H1 (cell line): ENCODE measurements around the gene EPHA2. TPM values are rescaled to one million over a fixed set of nuclear protein-coding genes. Genes with fewer than 3 reads are reported as not detected.

Experiments used
- CTCF ChIA-PET: fragments of 300-600 bp; sonication (Branson Sonifier 250); formaldehyde crosslinking; loops from one replicate; lab custom pipeline; 2021; ENCODE audit not compliant: partially characterized antibody; lab: Charles Lee
- POLR2A ChIA-PET: fragments of 300-600 bp; sonication (Branson Sonifier 250); formaldehyde crosslinking; loops from one replicate; lab custom pipeline; 2021; ENCODE audit warnings: inconsistent platforms; ENCODE audit not compliant: partially characterized antibody; lab: Charles Lee
- DNase-seq, 2 experiments: peaks; one replicate each; pipeline versions ENCODE4 v3.0.0 to v3.0.0-alpha.2; 2010 to 2022; ENCODE audit warnings: low spot score in 2 of 2, low read depth in 1 of 2, mixed read lengths in 1 of 2
- FAIRE-seq: peaks from 2 replicates; lab custom pipeline; 2011; peaks lifted over from hg19 to GRCh38; lab: Jason Lieb, UNC
- H2AFZ ChIP-seq: 2 replicates; pipeline ENCODE4 v1.8.1; 2012; ENCODE audit warnings: low read length, inconsistent platforms
- H2AK5ac ChIP-seq: 2 replicates; pipeline ENCODE4 v1.6.1; 2013; ENCODE audit warnings: low read depth, low read length
- H2BK120ac ChIP-seq: replicated peaks from 2 replicates; pipeline ENCODE3; 2013; ENCODE audit warnings: low read depth, low read length, inconsistent platforms
- H2BK12ac ChIP-seq: 2 replicates; pipeline ENCODE4 v1.6.1; 2013; ENCODE audit warnings: low read depth, low read length
- H2BK15ac ChIP-seq: 2 replicates; pipeline ENCODE4 v1.6.1; 2013; ENCODE audit warnings: low read length
- H2BK20ac ChIP-seq: 2 replicates; pipeline ENCODE4 v1.6.1; 2013; ENCODE audit warnings: low read length
- H2BK5ac ChIP-seq: 2 replicates; pipeline ENCODE4 v1.6.1; 2013; ENCODE audit warnings: low read depth, low read length
- H3K14ac ChIP-seq: 2 replicates; pipeline ENCODE4 v1.6.1; 2013; ENCODE audit warnings: inconsistent platforms; ENCODE audit not compliant: insufficient read length
- H3K18ac ChIP-seq: 2 replicates; pipeline ENCODE4 v1.6.1; 2013; ENCODE audit warnings: low read length; ENCODE audit errors: extremely low read depth
- H3K23ac ChIP-seq: 2 replicates; pipeline ENCODE4 v1.6.1; 2013; ENCODE audit warnings: inconsistent platforms; ENCODE audit not compliant: insufficient read length
- H3K23me2 ChIP-seq: 2 replicates; pipeline ENCODE4 v1.6.1; 2013; ENCODE audit warnings: low read depth, low read length
- H3K27ac ChIP-seq: 2 replicates; pipeline ENCODE4 v1.6.1; 2011; ENCODE audit warnings: low read depth, low read length, inconsistent platforms
- H3K27me3 ChIP-seq, 4 experiments: replicated peaks in 1 of 4; 1 replicate in 1 of 4; 2 replicates in 3 of 4; pipeline versions ENCODE4 v1.6.1 to v1.8.1; 2011 to 2013; ENCODE audit warnings: low read length in 3 of 4, mild to moderate bottlenecking in 3 of 4, inconsistent platforms in 2 of 4, mixed read lengths in 2 of 4, moderate library complexity in 1 of 4; ENCODE audit not compliant: control insufficient read depth in 3 of 4, insufficient read depth in 3 of 4; ENCODE audit errors: extremely low read depth in 1 of 4
- H3K36me3 ChIP-seq, 4 experiments: 2 replicates each; pipeline versions ENCODE4 v1.6.1 to v1.8.1; 2011 to 2013; ENCODE audit warnings: mild to moderate bottlenecking in 4 of 4, low read length in 3 of 4, moderate library complexity in 2 of 4, control low read depth in 1 of 4, inconsistent platforms in 1 of 4; ENCODE audit not compliant: insufficient read depth in 4 of 4, control insufficient read depth in 2 of 4
- H3K4ac ChIP-seq: replicated peaks from 2 replicates; pipeline ENCODE3; 2013; ENCODE audit warnings: low read length, low read depth, mixed read lengths, inconsistent platforms; ENCODE audit not compliant: insufficient read length
- H3K4me1 ChIP-seq, 4 experiments: replicated peaks in 1 of 4; 1 replicate in 1 of 4; 2 replicates in 3 of 4; pipeline versions ENCODE4 v1.6.1 to v1.8.1; 2011 to 2013; ENCODE audit warnings: low read length in 3 of 4, inconsistent platforms in 2 of 4, mixed read lengths in 1 of 4; ENCODE audit not compliant: insufficient read depth in 4 of 4, control insufficient read depth in 3 of 4
- H3K4me2 ChIP-seq, 2 experiments: 2 replicates each; pipeline versions ENCODE4 v1.6.1 to v1.8.1; 2011 to 2013; ENCODE audit warnings: low read depth in 2 of 2, low read length in 2 of 2, control low read depth in 1 of 2, inconsistent platforms in 1 of 2, mild to moderate bottlenecking in 1 of 2; ENCODE audit not compliant: insufficient read depth in 1 of 2
- H3K4me3 ChIP-seq, 4 experiments: fragments of 200-600, 300-600 bp in 1 of 4; sonication (generic), shearing (Covaris generic), sonication (Bioruptor Twin) in 1 of 4; 2 replicates each; pipeline versions ENCODE4 v1.5.1 to v1.8.1; 2011 to 2016; ENCODE audit warnings: low read length in 4 of 4, low read depth in 3 of 4, control low read depth in 2 of 4, inconsistent platforms in 2 of 4, mild to moderate bottlenecking in 2 of 4, mixed read lengths in 1 of 4, moderate library complexity in 1 of 4; ENCODE audit not compliant: insufficient read depth in 2 of 4; ENCODE audit errors: extremely low read depth in 1 of 4
- H3K56ac ChIP-seq: replicated peaks from 2 replicates; pipeline ENCODE3; 2013; ENCODE audit warnings: low read depth, mild to moderate bottlenecking, mixed read lengths, low read length, inconsistent platforms; ENCODE audit not compliant: insufficient read length
- H3K79me1 ChIP-seq: 2 replicates; pipeline ENCODE4 v1.6.1; 2013; ENCODE audit warnings: low read depth, low read length, control low read depth
- H3K79me2 ChIP-seq, 2 experiments: 2 replicates each; pipeline versions ENCODE4 v1.6.1 to v1.8.1; 2012 to 2013; ENCODE audit warnings: low read length in 2 of 2, mild to moderate bottlenecking in 2 of 2, inconsistent platforms in 1 of 2; ENCODE audit not compliant: insufficient read depth in 2 of 2, control insufficient read depth in 1 of 2
- H3K9ac ChIP-seq, 4 experiments: replicated peaks in 1 of 4; 1 replicate in 1 of 4; 2 replicates in 3 of 4; pipeline versions ENCODE4 v1.6.1 to v1.8.1; 2011 to 2013; ENCODE audit warnings: low read depth in 3 of 4, low read length in 3 of 4, control low read depth in 2 of 4, mild to moderate bottlenecking in 2 of 4, moderate library complexity in 2 of 4, inconsistent platforms in 1 of 4; ENCODE audit errors: extremely low read depth in 1 of 4
- H3K9me3 ChIP-seq, 2 experiments: 2 replicates each; pipeline versions ENCODE4 v1.6.1 to v1.8.1; 2012 to 2013; ENCODE audit warnings: mild to moderate bottlenecking in 2 of 2, moderate library complexity in 2 of 2, control low read depth in 1 of 2, inconsistent platforms in 1 of 2, low read depth in 1 of 2, low read length in 1 of 2, mixed read lengths in 1 of 2; ENCODE audit not compliant: insufficient read depth in 2 of 2
- H4K20me1 ChIP-seq, 2 experiments: replicated peaks in 1 of 2; 2 replicates each; pipeline versions ENCODE3 to v1.8.1; 2011 to 2013; ENCODE audit warnings: inconsistent platforms in 2 of 2, low read length in 2 of 2, mild to moderate bottlenecking in 1 of 2; ENCODE audit not compliant: insufficient read depth in 2 of 2, control insufficient read depth in 1 of 2
- H4K5ac ChIP-seq: 2 replicates; pipeline ENCODE4 v1.6.1; 2013; ENCODE audit warnings: low read length, low read depth, mixed read lengths, inconsistent platforms; ENCODE audit not compliant: insufficient read length
- H4K8ac ChIP-seq: 2 replicates; pipeline ENCODE4 v1.8.0; 2013; ENCODE audit warnings: mild to moderate bottlenecking, moderate library complexity, low read length, inconsistent platforms; ENCODE audit not compliant: insufficient read depth; ENCODE audit errors: extremely low read depth
- H4K91ac ChIP-seq: replicated peaks from 2 replicates; pipeline ENCODE3; 2013; ENCODE audit warnings: low read length, mixed read lengths, inconsistent platforms; ENCODE audit not compliant: insufficient read length
- SP2 ChIP-seq: IDR thresholded peaks from 2 replicates; pipeline ENCODE4 v1.6.1; 2012; ENCODE audit warnings: mild to moderate bottlenecking, low read length, inconsistent platforms
- WGBS, 2 experiments: shearing (Covaris generic) in 1 of 2; methylation state at CpG; one replicate each; pipeline versions ENCODE4 v1.1.6 to v1.1.7; 2013 to 2015; ENCODE audit warnings: low lambda C conversion rate in 2 of 2, mixed read lengths in 2 of 2, inconsistent platforms in 1 of 2, low coverage in 1 of 2, missing lambda C conversion rate in 1 of 2; ENCODE audit not compliant: insufficient replicate concordance in 2 of 2, insufficient coverage in 1 of 2, insufficient read length in 1 of 2; ENCODE audit errors: extremely low coverage in 1 of 2, missing lambda C conversion rate in 1 of 2; 5-methylcytosine and 5-hydroxymethylcytosine counted together
- polyA plus RNA-seq, 7 experiments: library from polyadenylated mRNA; depleted of rRNA in 3 of 7; stranded (reverse) in 5 of 7; unstranded in 2 of 7; fragments of >200 nt in 5 of 7; fragments of 200-250 nt in 2 of 7; gene quantifications; 1 replicate in 5 of 7; 2 replicates in 1 of 7; 4 replicates in 1 of 7; pipeline versions ENCODE4 v1.2.1 to v1.2.3, GENCODE V29; 2011 to 2013; ENCODE audit warnings: missing spikeins in 2 of 7, mixed read lengths in 2 of 7
- total RNA-seq: library from RNA; stranded (reverse); fragmentation: NEBNext Ultra II Directional; extraction: Animal tissue kit (Norgen Biotek cat#: 25700); gene quantifications from 2 replicates; pipeline ENCODE4 v1.2.1, GENCODE V29; 2021
- TF ChIP-seq, protein P1 (sequence below): IDR thresholded peaks from 2 replicates; pipeline ENCODE4 v1.6.1; 2012; ENCODE audit warnings: inconsistent platforms
- TF ChIP-seq, protein P2 (sequence below): IDR thresholded peaks from 2 replicates; pipeline ENCODE4 v1.6.1; 2012; ENCODE audit warnings: inconsistent platforms

EPHA2 gene
- total and polyA plus RNA-seq, 2 of the 8 experiments (the other 6 are each of a cell fraction or from before 2014, with no cell fraction given): 26.8 to 33.6 TPM

DNA sequence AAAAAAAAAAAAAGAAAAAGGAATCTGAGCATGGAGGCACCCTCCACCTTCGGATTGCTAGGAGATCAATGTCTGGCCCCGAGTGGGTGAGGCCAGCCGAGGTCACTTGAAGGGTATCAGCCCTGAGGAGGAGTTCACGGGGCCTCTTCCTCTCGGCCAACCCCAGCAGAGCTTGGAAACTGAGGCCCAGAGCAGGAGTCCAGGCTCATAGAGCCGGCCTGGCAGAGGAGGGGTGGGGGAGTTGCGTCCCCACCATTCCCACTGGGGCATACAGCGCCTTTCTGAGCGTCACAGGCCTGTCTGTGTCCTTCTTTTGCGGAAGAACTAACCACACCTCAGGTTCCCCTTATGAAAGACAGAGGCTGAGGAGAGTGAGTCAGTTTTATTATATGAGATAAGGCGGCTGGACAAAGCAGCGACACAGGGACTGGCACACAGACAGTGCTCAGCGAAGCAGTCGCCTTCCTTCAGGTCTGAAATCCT, 17.1 kb upstream of the EPHA2 start:
- no peak overlapping the region for H3K9ac ChIP-seq
- no peaks in the 10 kb centered on the region; a peak in 1 of 7 replicates for H3K27me3 ChIP-seq
- H4K20me1 ChIP-seq: no peaks in the 10 kb centered on the region
- H2BK15ac ChIP-seq: peak overlapping the region; percentile 81; the same call in 1 of the 2 replicates
- no peaks in the 10 kb centered on the region for H3K79me1 ChIP-seq
- H3K4me3 ChIP-seq: no peak overlapping the region
- H3K14ac ChIP-seq: no peak overlapping the region
- H3K4ac ChIP-seq: no peak overlapping the region
- peak overlapping the region; percentile 84; the same call in 1 of the 2 replicates for H2BK12ac ChIP-seq
- peak overlapping the region; percentile 58 for H4K91ac ChIP-seq
- FAIRE-seq (no peak), DNase-seq (no peak)
- H3K23ac ChIP-seq: no peak overlapping the region
- POLR2A ChIA-PET: interaction anchor here (0.7 to 3.3 kb wide), 5 partner anchors 8 to 92 kb away, joined by 3 to 14 read pairs (median 3); no protein-coding TSS in a partner anchor
- H2BK5ac ChIP-seq: 0 out of 2 replicates have a peak overlapping the region, but pooled peaks have one; percentile 52
- no peak overlapping the region for H2AK5ac ChIP-seq
- no peak overlapping the region for H3K56ac ChIP-seq
- H3K18ac ChIP-seq: peak overlapping the region; percentile 71
- H2BK20ac ChIP-seq: no peak overlapping the region
- H3K27ac ChIP-seq: no peak overlapping the region
- no peaks in the 10 kb centered on the region for H3K23me2 ChIP-seq
- H4K8ac ChIP-seq: peak overlapping the region; percentile 42; the same call in 1 of the 2 replicates
- no peaks in the 10 kb centered on the region for H3K9me3 ChIP-seq
- H2BK120ac ChIP-seq: no peak overlapping the region
- no peak for TF ChIP-seq SP2
- TF ChIP-seq, protein P1, sequence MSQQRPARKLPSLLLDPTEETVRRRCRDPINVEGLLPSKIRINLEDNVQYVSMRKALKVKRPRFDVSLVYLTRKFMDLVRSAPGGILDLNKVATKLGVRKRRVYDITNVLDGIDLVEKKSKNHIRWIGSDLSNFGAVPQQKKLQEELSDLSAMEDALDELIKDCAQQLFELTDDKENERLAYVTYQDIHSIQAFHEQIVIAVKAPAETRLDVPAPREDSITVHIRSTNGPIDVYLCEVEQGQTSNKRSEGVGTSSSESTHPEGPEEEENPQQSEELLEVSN: no peak
- TF ChIP-seq, protein P2, sequence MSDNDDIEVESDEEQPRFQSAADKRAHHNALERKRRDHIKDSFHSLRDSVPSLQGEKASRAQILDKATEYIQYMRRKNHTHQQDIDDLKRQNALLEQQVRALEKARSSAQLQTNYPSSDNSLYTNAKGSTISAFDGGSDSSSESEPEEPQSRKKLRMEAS: no peak
- TF ChIP-seq, all 59 proteins: peak for 0
- Histone ChIP-seq H3K36me3 (no peaks in the 10 kb centered on the region), H3K4me1 (peaks cover 5 to 24% (median 13%) of the 10 kb centered on the region in 4 experiments), H3K4me2 (no peak overlapping the region), H2AFZ (no peak overlapping the region), H3K79me2 (no peaks in the 10 kb centered on the region), H4K5ac (no peak overlapping the region)
- WGBS, 2 experiments: 92% methylated on average over 13 of the region's 14 CpGs; no CpG with 5 or more reads in 1 of the 2 experiments
- CTCF ChIA-PET: interaction anchor here (0.7 to 6.4 kb wide), 4 partner anchors 9 to 117 kb away, joined by 3 to 53 read pairs (median 4); no protein-coding TSS in a partner anchor
